Gastroesophageal sphincter (tissue), 3 donors: ENCODE data around the gene NOTCH2NLA.
"Not testable (repeated sequence)": the region's sequence is repeated elsewhere in the genome, so short reads cannot be mapped to it uniquely, and the experiment has no call there.

Experiments
- CTCF ChIP-seq, 4 experiments: fragments of 200-600 bp in 2 of 4; fragments of 450-650 bp in 2 of 4; sonication (generic) in 1 of 4; IDR thresholded peaks; one replicate each; pipeline ENCODE4 v1.5.1; 2017 to 2019; ENCODE audit warnings: antibody characterized with exemption in 4 of 4, mild to moderate bottlenecking in 2 of 4, moderate library complexity in 2 of 4
- POLR2AphosphoS5 ChIP-seq: sonication (generic); formaldehyde crosslinking; IDR thresholded peaks from one replicate; pipeline ENCODE4 v1.6.1; 2017; ENCODE audit warnings: antibody characterized with exemption

- not testable (repeated sequence) for TF ChIP-seq CTCF (IDR thresholded peaks at IDR 0.05); POLR2AphosphoS5
These were observed 44.4 kb upstream of the NOTCH2NLA start for GRCh38 chr1:146273194-146273593.
